Left ventricle myocardium inferior (tissue), 1 donor: Measurements from ENCODE around the gene SDE2. TPM values are rescaled to one million over a fixed set of nuclear protein-coding genes. Genes with fewer than 3 reads are reported as not detected.
A peak's percentile ranks its signal among the peaks of the same experiment; 100 is the strongest.

ENCODE experiments used
- DNase-seq: peaks from one replicate; pipeline ENCODE4 v3.0.0-alpha.2; 2020
- H3K27ac ChIP-seq: fragments of 200-600 bp; replicated peaks from 2 replicates; pipeline ENCODE4 v1.8.0; 2021
- H3K27me3 ChIP-seq: fragments of 200-600 bp; 2 replicates; pipeline ENCODE4 v1.8.0; 2021; ENCODE audit warnings: low read depth
- H3K36me3 ChIP-seq: fragments of 200-600 bp; 2 replicates; pipeline ENCODE4 v1.8.0; 2021
- H3K4me1 ChIP-seq: fragments of 200-600 bp; 2 replicates; pipeline ENCODE4 v1.8.0; 2021
- H3K4me3 ChIP-seq: fragments of 200-600 bp; 2 replicates; pipeline ENCODE4 v1.8.0; 2021; ENCODE audit warnings: mild to moderate bottlenecking, moderate library complexity
- H3K9me3 ChIP-seq: fragments of 200-600 bp; replicated peaks from 2 replicates; pipeline ENCODE4 v1.8.0; 2021
- CTCF ChIP-seq: fragments of 200-600 bp; IDR thresholded peaks from 2 replicates; pipeline ENCODE4 v1.8.0; 2021; ENCODE audit warnings: antibody characterized with exemption, mild to moderate bottlenecking, borderline replicate concordance
- intact Hi-C: fragments of 100-400 bp; cut with micrococcal nuclease; formaldehyde crosslinking; loops from one replicate; pipeline ENCODE4 v1.11.0; 2022
- total RNA-seq: library from RNA; stranded (reverse); fragmentation: NEBNext Ultra II Directional; extraction: Animal tissue kit (Norgen Biotek cat#: 25700); gene quantifications from one replicate; pipeline ENCODE4 v1.2.1, GENCODE V29; 2021
- donor health status: DM: no; HTN: yes; CAD: no; lungs with severe emphysema.

Gene SDE2
- total RNA-seq, 1 donor from 2014 or later: 11.3 TPM

GRCh38 chr1:225944951-225945350 is 54.2 kb downstream of the SDE2 start:
- intact Hi-C loops: no loop called here
- TF ChIP-seq CTCF: no peak
- Histone ChIP-seq H3K4me3 (no peak overlapping the region), H3K36me3 (no peaks in the 10 kb centered on the region), H3K27ac (no peak overlapping the region), H3K9me3 (no peaks in the 10 kb centered on the region), H3K4me1 (peaks cover 30% of the 10 kb centered on the region), H3K27me3 (peaks cover 7% of the 10 kb centered on the region)
- DNase-seq: no peak

- TF ChIP-seq CTCF: no peak
- intact Hi-C loops: no loop called here
- H3K27me3 ChIP-seq: peaks cover 6% of the 10 kb centered on the region
- H3K36me3 ChIP-seq: no peaks in the 10 kb centered on the region
- no peaks in the 10 kb centered on the region for H3K9me3 ChIP-seq
- no peak overlapping the region for H3K4me3 ChIP-seq
- H3K4me1 ChIP-seq: peaks cover 32% of the 10 kb centered on the region
- no peak overlapping the region for H3K27ac ChIP-seq
- DNase-seq: no peak
Measured at GRCh38 chr1:225944387-225944786, 54.8 kb downstream of the SDE2 start.

GRCh38 chr1:225943582-225943981 is 55.6 kb downstream of the SDE2 start:
- no peak for TF ChIP-seq CTCF
- Histone ChIP-seq H3K4me3 (no peak overlapping the region), H3K4me1 (peaks cover 32% of the 10 kb centered on the region), H3K9me3 (no peaks in the 10 kb centered on the region), H3K27me3 (peaks cover 3% of the 10 kb centered on the region), H3K27ac (peak overlapping the region; percentile 27), H3K36me3 (no peaks in the 10 kb centered on the region)
- intact Hi-C loops: no loop called here
- DNase-seq: no peak

GRCh38 chr1:225942574-225942973 is 56.6 kb downstream of the SDE2 start:
- TF ChIP-seq CTCF: no peak
- H3K27ac ChIP-seq: peak overlapping the region; percentile 75
- no peaks in the 10 kb centered on the region for H3K27me3 ChIP-seq
- no peaks in the 10 kb centered on the region for H3K9me3 ChIP-seq
- peaks cover 32% of the 10 kb centered on the region for H3K4me1 ChIP-seq
- intact Hi-C loops: no loop called here
- no peak for DNase-seq
- H3K36me3 ChIP-seq: no peaks in the 10 kb centered on the region
- no peak overlapping the region for H3K4me3 ChIP-seq

- peak overlapping the region; percentile 75 for H3K27ac ChIP-seq
- no peak for TF ChIP-seq CTCF
- H3K4me1 ChIP-seq: peaks cover 32% of the 10 kb centered on the region
- no peaks in the 10 kb centered on the region for H3K27me3 ChIP-seq
- intact Hi-C loops: no loop called here
- H3K4me3 ChIP-seq: no peak overlapping the region
- no peaks in the 10 kb centered on the region for H3K36me3 ChIP-seq
- DNase-seq: no peak
- H3K9me3 ChIP-seq: no peaks in the 10 kb centered on the region
Measured at GRCh38 chr1:225941942-225942222, 57.3 kb downstream of the SDE2 start.
